ENCODE measurements around the gene FLT3LG.
"Not testable (repeated sequence)": the region's sequence is repeated elsewhere in the genome, so short reads cannot be mapped to it uniquely, and the experiment has no call there.

The FLT3LG gene

DNA sequence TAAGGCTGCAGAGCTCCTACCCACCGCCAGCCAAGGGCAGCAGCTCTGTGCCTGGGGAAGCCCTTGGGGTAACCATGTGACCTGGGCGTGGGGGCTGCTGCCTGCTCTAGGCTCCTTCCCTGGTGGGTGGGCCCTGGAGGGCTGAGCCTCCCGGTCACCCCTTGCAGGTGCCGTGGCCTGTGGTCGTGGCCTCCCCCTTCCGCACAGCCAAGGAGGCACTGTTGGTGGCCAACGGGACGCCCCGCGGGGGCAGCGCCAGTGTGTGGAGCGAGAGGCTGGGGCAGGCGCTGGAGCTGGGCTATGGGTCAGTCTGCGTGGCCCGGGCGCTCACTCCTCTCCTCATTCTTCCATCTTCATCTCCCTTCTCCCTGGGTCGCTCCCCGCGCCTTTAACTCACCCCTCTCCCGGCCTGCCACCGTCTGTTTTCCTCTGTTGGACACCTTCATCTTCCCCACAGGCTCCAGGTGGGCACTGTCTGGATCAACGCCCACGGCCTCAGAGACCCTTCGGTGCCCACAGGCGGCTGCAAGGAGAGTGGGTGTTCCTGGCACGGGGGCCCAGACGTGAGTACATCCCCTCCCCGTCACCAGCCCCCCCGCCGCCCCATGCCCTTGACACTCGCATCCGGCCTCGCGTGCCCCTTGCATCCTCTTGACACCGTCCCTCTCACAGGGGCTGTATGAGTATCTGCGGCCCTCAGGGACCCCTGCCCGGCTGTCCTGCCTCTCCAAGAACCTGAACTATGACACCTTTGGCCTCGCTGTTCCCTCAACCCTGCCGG lies 9.9 kb upstream of the FLT3LG start:
- no peak for DNase-seq (ENCODE audit: low read depth)

DNA sequence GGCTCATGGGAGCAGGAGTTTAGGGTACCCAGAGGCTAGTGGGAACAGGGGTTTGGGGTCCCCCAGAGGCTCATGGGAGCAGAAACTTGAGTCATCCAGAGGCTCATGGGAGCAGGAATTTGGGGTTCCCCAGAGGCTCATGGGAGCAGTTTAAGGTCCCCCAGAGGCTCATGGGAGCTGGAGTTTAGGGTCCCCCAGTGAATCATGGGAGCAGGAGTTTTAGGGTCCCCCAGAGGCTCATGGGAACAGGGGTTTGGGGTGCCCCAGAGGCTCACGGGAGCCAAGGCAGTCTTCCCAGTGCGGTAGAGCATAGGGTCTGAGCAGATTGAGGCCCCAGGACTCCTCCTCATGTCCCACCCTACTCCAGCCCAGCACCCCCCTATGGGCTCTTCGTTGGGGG lies 8.6 kb upstream of the FLT3LG start:
- DNase-seq (ENCODE audit: low read depth): no peak

DNA sequence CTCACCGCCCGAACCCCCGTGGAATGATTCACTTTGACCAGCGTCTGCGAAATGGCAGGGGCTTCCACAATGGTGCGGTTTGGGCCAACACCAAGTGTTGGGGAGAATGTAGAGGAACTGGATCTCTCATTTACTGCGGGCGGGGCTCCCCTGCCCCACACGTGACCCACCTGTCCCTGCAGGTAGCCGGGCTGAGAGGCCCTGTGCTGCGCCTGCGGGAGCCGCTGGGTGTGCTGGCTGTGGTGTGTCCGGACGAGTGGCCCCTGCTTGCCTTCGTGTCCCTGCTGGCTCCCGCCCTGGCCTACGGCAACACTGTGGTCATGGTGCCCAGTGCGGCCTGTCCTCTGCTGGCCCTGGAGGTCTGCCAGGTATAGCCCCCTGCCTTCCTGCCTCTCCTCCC lies 5.8 kb upstream of the FLT3LG start:
- DNase-seq (ENCODE audit: low read depth): no peak

DNA sequence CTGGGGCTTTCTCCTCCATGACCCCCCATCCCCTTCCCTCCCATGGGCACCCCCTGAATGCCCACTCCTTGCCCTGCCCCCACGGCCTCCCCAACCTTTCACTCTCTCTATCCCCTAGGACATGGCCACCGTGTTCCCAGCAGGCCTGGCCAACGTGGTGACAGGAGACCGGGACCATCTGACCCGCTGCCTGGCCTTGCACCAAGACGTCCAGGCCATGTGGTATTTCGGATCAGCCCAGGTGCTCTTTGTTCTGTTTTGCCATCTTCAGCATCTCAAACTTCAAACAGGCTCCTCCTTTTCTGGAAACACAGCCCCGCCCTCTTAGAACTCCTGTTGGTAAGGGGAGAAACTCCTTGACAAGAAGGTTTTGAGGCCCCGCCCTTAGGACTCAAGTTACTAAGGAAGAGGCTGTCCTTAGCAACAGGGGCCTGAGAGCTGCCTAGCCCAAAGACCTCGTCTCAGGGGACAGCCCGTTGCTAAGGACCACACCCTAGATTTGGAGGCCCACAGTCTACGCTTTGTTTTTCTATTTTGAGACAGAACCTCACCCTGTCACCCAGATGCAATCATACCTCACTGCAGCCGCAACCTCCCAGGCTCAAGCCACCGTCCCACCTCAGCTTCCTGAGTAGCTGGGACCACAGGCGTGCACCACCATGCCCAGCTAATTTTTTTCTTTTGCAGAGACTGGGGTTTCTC lies 5.1 kb upstream of the FLT3LG start:
- DNase-seq (ENCODE audit: low read depth): no peak

DNA sequence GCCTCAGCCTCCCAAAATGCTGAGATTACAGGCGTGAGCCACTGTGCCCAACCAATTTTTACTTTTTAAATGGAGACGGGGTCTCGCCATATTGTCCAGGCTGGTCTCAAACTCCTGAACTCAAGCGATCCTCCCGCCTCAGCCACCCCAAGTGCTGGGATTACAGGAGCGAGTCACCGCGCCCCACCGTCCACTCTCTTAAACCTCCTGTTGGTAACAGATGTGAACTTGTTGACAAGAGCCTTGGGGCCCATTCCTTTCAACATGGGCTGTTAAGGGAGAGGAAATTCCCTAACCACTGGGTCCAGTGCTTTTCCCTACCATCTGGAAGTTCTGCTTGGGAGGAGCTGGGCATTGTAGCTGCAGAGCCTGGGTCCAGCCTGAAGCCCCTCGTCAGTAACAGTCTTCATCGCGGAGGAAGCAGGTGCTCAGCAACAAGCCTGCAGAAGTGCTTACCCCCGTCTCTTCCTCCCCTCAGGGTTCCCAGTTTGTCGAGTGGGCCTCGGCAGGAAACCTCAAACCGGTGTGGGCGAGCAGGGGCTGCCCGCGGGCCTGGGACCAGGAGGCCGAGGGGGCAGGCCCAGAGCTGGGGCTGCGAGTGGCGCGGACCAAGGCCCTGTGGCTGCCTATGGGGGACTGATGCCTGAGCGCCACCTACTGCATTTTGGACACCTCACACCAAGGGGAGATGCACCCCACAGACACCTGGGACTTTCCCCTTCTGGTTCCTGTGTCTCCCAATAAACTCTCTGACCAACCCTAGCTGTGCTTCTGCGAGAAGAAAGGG lies 4.0 kb upstream of the FLT3LG start:
- no peak for DNase-seq (ENCODE audit: low read depth)

DNA sequence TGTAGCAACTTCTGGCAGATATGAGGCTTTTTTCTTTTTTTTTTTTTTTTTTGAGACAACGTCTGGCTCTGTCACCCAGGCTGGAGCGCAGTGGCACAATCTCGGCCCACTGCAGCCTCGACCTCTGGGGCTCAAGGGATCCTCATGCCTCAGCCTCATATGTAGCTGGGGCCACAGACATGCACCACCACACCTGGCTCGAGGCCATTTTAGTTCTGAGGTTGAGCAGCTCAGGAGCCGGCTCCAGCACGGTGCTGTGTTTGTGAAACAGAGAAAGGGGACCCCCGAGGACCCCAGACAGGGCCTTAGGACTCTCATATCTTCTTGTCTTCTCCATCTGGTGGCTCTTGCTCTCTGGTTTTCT lies 3.4 kb upstream of the FLT3LG start:
- DNase-seq (ENCODE audit: low read depth): no peak

DNA sequence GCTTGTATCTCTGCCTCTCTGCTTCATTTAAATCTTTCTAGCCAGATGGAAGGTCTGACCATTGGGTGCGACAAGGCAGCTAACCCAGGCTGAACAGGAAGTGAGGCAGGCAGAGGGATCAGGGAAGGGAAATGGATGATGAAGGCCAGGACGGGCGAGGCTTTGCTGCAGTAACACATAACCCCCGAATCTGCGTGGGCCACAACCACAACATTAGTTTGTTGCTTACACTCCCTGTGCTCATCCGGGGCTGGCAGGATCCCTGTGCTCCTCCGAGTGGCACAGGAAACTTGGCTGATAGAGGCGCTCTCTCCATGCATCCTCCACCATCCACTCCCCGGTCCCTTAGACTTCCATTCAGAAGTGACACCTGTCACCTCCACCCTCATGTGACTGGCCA lies 1.1 kb upstream of the FLT3LG start:
- no peak for DNase-seq (ENCODE audit: low read depth)

DNA sequence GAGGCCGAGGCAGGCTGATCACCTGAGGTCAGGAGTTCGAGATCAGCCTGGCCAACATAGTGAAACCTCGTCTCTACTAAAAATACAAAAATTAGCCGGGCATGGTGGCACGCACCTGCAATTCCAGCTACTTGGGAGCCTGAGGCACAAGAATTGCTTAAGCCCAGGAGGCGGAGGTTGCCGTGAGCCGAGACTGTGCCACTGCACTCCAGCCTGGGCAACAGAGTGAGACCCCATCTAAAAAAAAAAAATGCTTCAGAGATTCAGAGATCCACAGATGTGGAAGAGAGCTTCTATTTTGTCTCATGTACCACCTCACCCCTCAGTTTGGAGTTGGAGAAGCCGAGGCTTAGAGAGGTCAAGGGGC lies 531 bp upstream of the FLT3LG start:
- DNase-seq (ENCODE audit: low read depth): not testable (repeated sequence)

DNA sequence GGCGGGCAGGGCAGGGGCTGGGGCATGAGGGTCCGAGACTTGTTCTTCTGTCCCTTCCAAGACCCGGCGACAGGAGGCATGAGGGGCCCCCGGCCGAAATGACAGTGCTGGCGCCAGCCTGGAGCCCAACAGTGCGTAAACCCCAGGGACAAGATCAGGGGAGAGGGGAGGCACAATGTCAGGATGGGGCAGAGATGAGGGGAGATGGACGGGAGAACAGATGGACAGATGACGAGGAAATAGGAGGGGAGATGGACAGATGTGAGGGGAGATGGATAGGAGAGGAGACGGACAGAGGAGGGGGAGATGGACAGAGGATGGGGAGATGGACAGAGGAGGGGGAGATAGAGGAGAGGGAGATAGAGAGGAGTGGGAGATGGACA lies 518 bp downstream of the FLT3LG start:
- DNase-seq (ENCODE audit: low read depth): no peak

DNA sequence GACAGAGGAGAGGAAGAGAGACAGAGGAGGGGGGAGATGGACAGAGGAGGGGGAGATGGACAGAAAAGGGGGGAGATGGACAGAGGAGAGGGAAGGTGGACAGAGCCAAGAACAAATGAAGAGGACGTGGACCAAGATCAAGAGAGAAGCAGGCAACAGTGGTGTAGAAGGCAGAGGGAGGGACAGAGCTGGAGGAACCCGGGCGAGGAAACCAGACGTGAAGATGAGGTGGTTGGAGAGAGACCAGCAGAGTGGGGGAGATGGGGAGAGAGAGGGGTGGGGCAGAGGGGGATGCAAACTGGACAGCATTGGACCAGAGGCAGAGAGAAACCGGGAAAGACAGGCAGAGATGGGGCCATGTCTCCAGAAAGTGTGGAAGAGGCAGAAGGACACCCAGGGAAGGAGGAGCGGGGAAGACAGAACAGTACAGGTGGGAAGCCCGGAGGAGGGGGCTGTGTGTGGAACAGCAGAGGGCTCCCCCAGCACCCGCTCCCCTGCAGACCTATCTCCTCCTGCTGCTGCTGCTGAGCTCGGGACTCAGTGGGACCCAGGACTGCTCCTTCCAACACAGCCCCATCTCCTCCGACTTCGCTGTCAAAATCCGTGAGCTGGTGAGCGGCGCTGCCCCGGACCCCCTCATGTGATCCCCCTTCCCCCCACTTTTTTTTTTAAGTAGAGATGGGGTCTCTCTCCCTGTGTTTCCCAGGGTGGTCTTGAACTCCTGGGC lies 1.3 kb downstream of the FLT3LG start:
- no peak for DNase-seq (ENCODE audit: low read depth)

DNA sequence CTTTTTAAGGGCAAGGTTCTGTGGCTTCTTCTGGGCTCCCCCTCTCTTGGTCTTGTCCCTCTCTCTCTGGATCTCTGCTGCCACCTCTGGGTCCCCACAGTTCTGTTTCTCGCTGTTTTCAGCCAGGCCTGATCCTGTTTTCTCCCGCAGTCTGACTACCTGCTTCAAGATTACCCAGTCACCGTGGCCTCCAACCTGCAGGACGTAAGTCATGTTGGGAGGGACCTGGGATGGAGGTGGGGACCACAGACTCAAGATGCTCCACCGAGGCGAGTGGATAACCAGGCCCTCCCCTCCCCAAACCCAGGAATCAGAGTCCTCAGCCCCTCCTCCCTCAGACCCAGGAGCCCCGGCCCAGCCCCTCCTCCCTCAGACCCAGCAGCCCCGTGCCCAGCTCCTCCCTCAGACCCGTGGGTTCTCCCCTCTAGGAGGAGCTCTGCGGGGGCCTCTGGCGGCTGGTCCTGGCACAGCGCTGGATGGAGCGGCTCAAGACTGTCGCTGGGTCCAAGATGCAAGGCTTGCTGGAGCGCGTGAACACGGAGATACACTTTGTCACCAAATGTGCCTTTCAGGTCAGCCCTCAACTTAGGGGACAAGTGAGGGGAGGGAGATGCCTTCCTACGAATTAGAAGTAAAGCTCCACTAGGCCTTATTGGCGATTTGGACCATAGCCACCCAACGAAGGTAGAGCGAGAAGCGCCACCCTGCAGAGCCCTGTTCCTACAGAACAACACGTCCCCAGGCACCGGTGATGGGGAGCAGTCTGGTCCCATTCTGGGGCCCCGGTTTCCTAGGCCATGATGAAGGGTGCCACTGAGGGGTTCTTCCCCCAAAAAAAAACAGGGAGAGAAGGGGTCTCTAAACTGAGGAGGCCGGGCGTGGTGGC lies 2.2 kb downstream of the FLT3LG start:
- no peak for DNase-seq (ENCODE audit: low read depth)

DNA sequence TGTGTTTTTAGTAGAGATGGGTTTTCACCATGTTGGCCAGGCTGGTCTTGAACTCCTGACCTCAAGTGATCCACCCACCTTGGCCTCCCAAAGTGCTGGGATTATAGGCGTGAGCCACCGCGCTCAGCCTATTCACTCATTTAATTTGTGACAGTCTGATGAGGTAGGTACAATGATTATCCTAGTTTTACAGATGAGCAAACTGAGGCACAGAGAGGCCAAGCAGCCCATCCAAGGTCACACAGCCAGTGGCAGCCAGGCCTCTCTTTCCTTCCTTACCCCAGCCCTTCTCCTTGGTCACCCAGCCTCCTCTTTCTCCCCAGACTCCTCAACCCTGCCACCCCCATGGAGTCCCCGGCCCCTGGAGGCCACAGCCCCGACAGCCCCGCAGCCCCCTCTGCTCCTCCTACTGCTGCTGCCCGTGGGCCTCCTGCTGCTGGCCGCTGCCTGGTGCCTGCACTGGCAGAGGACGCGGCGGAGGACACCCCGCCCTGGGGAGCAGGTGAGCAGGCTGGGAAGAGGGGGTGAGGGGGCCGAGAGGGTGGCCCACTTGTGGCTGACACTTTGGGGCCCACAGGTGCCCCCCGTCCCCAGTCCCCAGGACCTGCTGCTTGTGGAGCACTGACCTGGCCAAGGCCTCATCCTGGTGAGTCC lies 6.1 kb downstream of the FLT3LG start:
- DNase-seq (ENCODE audit: low read depth): no peak

DNA sequence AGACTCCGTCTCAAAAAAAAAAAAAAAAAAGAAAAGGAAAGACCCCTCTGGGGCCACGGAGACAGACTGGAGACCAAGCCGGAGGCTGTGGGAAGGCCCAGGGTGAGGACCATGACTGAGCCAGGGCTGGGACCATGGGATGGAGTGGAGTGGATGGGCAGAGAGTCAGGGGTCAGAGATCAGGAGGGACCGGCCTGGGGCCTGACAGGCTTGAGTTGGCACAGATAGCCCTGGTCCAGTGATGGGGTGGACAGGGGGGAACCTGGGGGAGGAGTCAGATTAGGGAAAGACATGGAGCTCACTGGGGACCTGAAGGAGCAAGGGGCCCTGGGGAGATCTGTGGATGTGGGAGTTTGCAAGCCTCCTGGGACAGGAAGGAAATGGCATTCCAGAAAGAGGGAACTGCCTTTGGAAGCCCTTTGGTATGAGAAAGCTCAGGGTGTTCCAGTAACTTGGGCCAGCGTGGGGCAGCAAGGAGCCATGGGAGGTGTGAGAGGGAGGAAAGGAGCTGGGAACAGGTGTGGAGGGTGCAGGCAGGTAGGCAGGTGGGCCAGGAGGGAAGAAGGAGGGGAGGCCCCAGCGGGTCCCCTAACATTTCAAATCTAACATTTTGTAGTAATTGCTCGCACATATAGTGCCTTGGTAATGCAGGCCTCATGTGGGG lies 7.1 kb downstream of the FLT3LG start:
- DNase-seq (ENCODE audit: low read depth): no peak

DNA sequence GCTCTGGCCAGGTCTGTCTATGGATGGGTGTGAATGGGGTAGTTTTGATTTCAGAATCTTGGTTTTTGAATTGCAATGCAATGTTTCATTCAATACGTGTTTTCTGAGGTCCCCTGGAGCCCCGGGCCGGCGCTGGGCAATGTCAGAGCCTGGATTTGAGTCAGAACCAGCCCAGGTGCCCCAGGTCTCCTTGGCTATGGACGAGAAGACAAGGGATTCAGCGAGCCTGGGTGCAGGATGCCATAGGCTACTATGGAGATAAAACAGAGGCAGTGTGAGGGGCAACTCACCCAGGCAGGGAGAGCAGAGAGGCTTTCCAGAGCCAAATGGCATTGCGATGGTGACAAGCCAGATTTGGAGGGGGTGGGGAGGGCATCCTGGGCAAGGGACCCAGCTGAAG lies 12.2 kb downstream of the FLT3LG start:
- DNase-seq (ENCODE audit: low read depth): no peak

DNA sequence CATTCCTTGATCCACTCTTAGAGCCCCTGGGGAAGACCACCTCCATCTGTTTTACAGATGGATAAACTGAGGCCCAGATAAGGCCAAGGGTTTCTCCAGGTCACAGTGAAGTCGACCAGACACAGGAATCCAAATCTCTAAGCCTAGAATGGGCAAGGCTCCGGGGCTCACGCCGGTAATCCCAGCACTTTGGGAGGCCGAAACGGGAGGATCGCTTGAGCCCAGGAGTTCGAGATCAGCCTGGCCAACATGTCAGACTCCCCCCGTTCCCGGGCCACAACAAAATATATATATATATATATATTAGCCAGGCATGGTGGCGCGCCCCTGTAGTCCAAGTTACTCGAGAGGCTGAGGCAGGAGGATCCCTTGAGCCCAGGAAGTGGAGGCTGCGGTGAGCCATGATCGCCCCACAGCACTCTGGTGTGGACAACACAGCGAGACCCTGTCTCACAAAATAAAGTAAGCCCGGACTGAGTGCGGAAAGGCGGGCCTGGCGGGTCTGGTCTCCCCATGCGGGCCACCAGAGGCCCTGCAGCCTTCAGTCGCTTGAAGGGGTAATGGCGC lies 12.8 kb downstream of the FLT3LG start:
- DNase-seq (ENCODE audit: low read depth): no peak

DNA sequence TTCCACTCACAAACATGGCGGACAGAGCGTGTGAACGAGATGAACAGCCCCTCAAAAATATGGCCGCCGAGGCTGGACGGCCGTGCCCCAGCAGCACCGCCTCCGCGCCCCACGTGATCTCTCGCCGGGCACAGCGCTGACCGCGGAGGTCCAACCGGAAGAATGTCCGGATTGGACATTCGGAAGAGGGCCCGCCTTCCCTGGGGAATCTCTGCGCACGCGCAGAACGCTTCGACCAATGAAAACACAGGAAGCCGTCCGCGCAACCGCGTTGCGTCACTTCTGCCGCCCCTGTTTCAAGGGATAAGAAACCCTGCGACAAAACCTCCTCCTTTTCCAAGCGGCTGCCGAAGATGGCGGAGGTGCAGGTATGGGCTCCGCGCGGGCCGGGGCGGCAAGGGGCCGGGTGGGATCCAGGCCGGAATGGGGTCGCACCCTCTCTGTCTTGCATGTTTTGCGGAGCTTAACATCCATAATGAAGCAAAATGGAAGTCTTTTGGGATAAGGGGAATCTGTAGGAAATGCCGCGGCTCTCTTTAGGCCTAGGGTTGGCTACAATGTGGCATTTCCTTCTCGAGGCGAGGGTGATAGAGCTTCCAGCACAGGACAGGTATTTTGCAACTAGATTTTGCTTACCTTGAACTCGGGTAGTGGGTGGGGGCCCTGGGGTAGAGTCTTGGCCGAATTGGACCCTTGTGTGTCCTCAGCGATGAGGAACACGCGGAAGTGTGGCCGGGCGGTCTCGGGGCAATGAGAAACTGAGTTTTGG lies 13.4 kb downstream of the FLT3LG start, which contains the start of gene RPL13A:
RPL13A (plus strand) TSS at position 332 of the 769 bp plus-strand sequence; CDS start at position 354, 22 bp downstream.
- DNase-seq (ENCODE audit: low read depth): peak; percentile 93

DNA sequence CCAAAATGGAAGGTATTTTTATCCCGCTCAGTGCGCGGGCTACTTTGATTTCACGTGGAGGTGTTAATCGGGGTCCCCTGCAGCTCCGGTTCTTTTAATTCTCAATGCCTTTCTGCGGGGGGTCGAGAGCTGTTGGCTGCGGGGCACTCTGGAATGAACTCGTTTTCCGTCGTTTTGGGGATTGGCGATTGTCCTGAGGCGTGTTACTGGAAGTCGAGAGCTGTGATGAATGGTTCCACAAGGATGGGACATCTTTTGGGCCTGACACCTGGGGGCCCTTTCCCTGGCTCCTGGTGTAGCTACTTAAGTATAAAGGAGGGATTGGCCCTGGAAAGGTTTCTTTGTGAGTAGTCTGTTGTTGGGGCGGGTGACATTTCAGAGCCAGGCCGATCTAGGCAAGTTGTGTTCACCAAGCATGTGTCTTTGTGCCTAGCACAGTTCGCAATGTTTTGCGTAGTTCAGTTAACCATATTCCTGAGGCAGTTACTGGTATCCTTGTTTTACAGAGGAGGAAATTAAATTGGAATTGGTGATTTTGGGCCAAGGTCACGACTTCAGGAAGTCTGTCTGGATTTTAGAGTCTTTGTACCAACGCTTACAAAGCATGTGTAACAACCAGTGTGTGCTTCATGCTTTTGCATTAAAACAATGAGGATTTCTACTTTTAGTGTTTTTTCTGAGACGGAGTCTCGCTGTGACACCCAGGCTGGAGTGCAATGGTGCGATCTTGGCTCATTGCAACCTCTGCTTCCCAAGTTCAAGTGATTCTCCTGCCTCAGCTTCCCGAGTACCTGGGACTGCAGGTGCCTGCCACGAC lies 14.2 kb downstream of the FLT3LG start:
- no peak for DNase-seq (ENCODE audit: low read depth)

DNA sequence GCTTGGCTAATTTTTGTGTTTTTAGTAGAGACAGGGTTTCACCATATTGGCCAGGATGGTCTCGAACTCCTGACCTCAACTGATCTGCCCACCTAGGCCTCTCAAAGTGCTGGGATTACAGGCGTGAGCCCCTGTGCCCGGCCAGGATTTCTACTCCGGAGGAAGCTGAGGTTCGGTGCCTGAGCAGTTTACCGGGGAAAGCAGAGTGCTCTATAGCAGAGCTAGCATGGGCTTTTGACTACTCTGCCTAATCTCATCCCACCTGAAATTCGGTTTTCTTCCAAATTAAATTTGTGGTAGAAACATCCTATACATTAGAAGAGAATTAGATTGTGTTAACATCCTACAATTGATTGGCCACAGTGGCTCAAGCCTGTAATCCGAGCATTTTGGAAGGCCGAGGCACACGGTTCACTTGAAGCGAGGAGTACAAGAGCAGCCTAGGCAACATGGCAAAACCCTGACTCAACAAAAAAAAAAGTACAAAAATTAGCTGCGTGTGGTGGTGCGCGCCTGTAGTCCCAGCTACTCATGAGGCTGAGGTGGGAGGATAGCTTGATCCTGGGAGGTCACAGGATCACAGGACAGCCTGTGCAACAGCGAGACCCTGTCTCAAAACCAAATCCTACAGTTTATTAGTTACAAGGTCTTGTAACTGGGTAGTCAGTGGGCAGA lies 15.0 kb downstream of the FLT3LG start:
- no peak for DNase-seq (ENCODE audit: low read depth)
